ENCODE measurements around the gene PLEKHH2.
"Not testable (repeated sequence)": the region's sequence is repeated elsewhere in the genome, so short reads cannot be mapped to it uniquely, and the experiment has no call there.

PLEKHH2 gene

DNA sequence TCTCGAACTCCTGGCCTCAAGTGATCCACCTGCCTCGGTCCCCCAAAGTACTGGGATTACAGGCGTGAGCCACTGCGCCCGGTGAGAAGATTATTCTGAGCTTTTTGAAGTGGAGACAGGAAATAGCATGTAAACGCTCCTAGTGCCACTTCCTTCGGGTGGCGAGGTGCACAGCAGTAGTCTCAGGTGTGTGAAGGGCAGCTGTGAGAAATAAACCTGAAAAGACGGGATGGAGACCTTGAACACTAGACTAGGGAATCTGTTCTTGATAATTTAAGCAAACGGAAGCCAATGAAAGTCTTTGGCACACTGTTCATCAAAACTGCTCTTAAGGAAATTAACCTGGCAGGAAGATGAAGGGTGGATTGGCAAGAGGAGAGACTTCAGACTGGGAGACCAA lies 439 bp upstream of the PLEKHH2 start:
- DNase-seq (ENCODE audit: low read depth), result no peak

DNA sequence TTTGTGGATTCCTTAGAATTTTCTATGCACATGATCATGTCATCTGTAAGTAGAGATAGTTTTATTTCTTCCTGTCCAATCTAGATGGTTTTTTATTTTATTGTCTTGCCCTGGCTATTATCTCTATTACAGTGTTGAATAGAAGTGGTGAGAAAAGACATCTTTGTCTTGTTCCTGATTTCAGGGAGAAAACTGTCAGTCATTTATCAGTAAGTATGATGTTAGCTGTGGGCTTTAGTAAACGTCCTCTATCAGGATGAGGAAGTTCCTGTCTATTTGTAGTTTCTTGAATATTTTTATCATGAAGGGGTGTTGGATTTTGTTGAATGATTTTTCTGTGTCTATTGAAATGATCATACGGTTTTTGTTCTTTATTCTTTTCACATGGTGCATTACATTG lies 5.3 kb downstream of the PLEKHH2 start:
- DNase-seq (ENCODE audit: low read depth), result no peak

DNA sequence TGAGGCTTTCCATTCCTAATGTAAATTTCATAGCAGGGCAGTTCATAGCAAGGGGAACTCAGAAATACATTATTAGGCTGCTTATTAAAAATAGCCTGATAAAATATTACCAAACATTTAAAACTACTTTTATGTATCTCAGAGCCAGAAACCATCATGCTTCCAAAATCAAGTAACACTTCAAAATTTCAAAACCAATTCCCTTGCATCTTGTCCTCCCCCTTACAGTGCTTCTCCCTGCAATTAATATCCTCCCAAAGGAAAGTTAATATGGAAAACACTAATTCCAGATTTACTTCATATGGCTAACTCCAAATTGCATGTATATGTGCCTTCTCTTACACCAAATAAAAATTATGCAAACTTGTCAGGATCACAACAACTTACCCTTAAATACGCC lies 6.6 kb downstream of the PLEKHH2 start:
- DNase-seq (ENCODE audit: low read depth), result no peak

DNA sequence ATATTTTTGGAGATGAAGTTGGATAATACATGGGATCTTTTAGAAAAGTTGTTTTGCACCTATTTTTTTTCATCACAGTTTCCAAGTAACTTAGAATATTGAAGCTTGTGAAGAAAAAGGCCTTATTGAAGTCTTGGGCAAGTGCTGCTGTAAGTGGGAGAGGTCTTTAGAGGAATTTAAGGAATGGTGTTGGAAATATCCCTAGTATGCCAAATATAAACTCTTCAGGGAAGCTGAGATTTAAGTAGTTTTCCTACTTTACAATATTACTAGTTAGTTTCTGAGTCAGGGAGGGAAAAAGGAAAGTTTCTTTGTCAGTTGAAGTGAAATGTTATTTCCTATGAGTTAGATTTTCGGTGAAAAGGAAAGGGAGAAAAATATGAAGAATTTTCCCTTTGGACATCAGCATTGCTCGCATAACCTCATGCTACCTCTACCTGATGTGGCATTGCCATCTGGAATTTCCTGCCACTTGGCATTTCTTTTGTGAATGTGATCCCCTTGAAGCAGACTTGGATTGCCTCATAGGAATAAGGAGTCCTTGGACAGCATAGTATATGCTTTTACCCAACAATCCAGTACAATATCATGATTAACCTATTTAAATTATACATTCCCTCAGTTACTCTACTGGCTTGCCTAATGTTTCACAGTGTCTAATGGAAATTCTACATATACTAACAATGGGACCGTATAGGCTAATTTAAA lies 12.1 kb downstream of the PLEKHH2 start:
- peak; percentile 13 for DNase-seq (ENCODE audit: low read depth)

DNA sequence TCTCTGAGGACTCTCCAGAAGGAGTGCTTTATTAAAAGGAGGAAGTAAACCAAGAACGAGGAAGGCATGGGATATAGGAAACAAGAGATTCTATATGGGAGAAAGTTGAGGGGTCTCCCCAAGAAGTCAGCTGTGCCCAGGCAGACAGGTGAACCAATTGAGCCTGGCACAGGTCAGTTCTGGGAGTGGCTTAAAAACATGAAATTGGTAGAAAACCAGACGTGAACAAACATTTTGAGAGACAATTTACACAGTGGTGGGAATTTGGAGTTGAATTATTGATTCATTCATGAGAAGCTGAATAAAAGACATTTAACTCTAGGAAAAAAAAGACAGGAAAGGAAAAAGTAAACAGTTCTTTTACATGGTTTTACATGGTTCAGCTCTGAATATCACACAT lies 16.4 kb downstream of the PLEKHH2 start:
- DNase-seq (ENCODE audit: low read depth), result no peak

DNA sequence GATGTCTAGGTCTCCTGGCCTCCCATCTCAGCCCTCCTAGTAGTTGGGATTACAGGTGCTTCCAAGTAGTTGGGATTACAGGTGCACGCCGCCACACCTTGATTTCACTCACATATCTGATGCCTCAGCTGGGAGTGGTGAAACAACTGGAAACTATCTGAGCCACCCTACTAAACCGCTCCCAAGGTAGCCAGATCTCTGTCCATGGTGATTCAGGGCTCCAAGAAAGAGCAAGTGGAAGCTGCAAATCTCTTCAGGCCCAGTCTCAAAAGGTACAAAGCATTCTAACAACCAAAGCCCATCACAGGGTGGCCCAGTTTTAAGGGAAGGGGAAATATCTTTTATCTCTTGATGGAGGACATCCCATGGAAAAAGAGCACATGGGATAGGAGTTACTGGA lies 20.2 kb downstream of the PLEKHH2 start:
- DNase-seq (ENCODE audit: low read depth), result no peak

DNA sequence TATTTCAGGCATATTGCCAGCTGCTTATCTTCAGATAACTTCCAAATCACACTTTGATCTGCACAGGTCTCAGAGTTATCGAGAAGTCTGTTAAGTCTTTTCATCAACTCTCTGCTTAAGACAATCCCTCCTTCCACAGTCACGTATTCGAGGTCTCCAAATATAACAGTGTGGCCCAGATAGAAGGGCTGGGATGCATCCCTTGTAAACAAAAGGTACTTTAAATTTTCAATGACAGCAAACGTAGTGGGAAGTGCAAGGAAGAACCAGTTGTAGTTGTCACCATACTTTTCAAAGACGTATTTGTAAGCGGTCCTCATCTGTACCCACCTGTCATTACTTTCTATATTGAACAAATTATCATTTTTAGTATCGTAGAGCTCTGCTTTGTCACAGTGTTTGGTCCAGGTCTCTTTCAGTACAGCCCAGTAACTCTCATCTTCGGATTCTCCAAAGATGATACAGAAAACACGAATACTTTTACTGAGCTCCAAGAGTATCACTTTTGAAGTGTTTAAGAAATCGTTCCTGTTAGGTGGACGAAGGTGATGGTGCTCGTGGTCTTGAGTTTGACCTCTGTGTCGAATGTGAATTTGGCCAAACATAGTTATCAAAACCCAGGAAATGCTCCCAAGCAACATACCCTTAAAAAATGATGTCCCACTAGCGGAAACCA lies 38.7 kb downstream of the PLEKHH2 start:
- DNase-seq (ENCODE audit: low read depth), result no peak

DNA sequence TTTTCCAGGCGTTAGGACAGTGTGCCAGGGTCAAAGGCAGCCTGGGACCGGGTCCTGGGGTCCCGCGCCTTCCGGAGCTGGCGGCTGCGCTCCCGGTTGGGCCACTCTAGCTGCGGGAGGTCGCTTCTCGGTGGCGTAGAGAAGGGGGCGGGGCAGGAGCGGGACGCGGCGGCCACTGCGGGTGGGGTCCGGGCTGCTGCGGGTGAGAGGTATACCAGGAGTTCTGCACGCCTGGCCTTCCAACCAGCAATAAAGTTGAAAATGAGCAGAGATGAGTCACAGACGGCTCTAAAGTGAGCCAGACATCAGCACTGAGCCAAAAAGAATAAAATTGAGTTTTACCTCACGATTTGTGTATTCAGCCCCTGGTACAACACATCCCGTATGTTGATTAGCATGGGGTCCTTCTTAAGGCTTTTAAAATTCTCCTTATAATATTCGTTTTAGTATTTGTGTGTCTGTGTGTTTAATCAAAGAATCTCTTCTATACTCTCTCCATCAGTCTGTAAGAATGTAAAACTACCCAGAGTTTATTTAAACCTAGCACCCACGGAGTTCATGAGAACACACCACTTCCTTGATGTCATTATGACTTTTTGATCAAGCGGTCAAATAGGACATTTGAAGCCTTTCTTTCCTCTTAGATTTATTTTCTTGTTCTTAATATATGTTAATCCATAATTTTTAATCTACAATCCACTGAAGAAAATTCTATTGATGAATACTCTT lies 39.4 kb downstream of the PLEKHH2 start, which contains the start of gene C1GALT1C1L:
C1GALT1C1L (minus strand) TSS at position 108 of the 729 bp plus-strand sequence; CDS start at position 1, 107 bp downstream.
- peak; percentile 30 for DNase-seq (ENCODE audit: low read depth)

DNA sequence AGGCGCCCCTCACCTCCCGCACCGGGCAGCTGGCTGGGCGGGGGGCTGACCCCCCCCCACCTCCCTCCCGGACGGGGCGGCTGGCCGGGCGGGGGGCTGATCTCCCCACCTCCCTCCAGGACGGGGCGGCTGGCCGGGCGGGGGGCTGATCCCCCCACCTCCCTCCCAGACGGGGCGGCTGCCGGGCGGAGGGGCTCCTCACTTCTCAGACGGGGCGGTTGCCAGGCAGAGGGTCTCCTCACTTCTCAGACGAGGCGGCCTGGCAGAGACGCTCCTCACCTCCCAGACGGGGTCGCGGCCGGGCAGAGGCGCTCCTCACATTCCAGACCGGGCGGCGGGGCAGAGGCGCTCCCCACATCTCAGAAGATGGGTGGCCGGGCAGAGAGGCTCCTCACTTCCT lies 40.7 kb downstream of the PLEKHH2 start:
- DNase-seq (ENCODE audit: low read depth), result not testable (repeated sequence)

DNA sequence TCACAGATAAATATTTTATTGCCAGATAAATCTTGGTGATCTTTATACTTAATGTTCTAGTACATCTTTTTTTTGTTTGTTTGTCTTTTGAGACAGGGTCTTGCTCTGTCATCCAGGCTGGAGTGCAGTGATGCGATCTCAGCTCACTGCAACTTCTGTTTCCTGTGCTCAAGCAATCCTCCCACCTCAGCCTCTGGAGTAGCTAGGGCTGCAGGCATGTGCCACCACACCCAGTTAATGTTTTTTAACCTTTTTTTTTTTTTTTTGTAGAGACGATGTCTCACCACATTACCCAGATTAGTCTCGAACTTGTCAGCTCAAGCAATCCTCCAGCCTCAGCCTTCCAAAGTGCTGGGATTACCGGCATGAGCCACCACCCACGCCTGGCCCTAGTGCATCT lies 48.3 kb downstream of the PLEKHH2 start:
- no peak for DNase-seq (ENCODE audit: low read depth)

DNA sequence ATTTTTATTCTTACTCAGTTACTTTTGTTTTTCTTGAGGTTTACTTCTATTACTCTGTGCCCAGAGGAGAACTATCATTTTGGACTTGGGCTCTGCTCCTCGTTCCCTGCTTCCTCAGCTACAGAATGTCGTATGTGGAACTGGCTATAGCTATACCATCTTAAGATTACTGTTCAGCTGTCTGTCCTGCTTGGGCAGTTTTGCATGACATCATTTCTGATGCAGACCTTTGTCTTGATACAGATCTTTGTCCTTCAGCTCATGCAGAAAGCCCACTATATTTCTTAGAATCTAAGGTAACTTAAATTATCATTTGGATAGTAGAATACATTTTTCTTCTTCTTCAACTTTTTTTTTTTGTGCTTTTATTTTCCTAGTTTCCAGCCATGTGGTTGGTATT lies 52.9 kb downstream of the PLEKHH2 start:
- no peak for DNase-seq (ENCODE audit: low read depth)

DNA sequence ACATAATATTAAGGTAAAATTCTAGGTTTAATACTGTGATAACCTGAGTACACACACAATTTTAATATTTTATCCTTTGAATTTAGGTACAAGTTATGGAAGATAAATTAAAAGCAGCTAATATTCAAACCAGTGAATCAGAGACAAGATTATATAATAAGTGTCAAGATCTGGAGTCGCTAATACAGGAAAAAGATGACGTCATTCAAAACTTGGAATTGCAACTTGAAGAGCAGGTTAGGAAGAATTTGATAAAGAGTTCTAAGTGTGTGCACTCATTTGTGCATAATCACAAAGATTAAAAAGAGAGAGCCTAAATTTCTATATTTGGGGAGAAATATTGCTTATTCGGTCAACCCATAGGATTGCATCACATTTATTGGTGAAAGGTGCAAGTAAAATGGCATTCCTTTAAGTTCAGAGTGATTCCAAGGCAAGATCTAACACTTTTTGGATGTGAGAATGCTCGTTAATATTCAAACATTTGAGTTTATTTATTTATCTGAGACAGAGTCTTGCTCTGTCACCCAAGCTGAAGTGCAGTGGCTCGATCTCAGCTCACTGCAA lies 55.5 kb downstream of the PLEKHH2 start:
- DNase-seq (ENCODE audit: low read depth), result no peak

DNA sequence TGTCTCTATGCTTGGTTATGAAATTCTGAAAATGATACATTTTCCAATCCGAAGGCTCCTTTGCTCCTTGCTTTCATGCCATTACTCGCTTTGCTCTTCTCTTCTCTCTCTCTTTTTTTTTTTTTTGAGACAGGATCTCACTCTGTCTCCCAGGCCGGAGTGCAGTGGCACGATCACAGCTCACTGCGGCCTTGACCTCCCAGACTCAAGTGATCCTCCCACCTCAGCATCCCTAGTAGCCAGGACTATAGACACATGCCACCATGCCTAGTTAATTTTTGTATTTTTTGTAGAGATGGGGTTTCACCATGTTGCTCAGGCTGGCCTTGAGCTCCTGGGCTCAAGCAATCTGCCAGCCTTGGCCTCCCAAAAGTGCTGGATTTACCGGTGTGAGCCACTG lies 61.1 kb downstream of the PLEKHH2 start:
- DNase-seq (ENCODE audit: low read depth), result not testable (repeated sequence)

DNA sequence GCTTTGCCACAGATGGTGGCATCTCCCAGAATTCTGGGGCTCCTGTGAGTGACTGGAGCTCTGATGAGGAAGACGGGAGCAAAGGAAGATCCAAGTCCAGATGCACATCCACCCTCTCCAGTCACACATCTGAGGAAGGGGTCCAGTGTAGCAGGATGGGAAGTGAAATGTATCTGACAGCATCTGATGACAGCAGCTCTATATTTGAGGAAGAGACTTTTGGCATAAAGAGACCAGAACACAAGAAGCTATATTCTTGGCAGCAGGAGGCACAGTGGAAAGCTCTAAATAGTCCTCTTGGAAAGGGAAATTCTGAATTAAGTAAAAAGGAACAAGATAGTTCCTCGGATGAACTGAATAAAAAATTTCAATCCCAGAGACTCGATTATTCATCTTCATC lies 62.7 kb downstream of the PLEKHH2 start:
- no peak for DNase-seq (ENCODE audit: low read depth)

DNA sequence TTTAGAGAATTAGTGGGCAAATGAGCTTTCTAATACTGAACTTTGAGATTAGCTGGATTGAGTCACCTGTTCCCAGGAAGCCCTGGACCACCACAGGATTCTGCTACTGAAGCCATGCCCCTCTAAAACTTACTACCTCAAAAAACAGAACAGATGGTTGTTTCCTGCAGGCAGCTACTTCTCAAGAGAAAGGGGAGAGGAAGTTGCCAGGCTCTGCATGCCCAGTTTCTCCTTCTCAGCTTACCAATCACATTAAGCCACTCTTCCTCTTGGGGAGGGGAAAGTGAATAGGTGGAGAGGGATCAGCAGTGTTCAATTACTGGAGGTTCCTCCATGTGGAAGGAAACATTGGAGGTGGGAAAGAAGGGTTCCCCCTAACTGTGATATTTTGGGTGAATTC lies 64.1 kb downstream of the PLEKHH2 start:
- DNase-seq (ENCODE audit: low read depth), result no peak

DNA sequence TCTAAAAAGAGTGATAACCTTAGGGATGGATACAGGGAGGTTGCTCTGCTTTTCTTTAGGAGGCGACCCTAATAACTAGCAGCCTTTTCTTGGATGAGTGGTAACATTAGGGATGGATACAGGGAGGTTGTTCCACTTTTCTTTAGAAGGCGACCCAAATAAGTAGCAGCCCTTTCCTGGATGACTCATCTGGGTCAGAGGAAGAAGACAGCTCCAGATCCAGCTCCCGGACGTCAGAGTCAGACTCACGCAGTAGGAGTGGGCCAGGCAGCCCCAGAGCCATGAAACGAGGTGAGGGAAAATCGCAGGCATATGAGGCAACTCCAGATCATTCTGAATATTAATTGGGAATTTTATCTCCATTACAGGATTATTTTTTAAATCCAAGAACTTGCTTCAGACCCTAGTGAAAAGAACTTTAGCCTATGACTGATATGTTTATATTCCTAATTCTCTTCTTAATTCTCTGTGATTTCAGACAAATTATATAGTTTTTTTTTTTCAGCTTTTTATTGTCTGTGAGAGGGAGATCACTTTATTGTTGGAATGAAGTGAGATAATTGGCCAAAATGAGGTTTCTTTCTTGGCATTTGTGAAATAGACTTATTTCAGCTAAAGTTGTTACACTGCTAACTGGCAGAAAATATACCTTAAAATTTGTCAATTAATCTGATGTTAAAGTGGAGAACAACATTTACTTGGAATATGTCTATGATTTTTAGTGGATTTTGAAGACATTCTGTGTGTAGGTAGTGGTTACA lies 70.4 kb downstream of the PLEKHH2 start:
- peak; percentile 61 for DNase-seq (ENCODE audit: low read depth)

DNA sequence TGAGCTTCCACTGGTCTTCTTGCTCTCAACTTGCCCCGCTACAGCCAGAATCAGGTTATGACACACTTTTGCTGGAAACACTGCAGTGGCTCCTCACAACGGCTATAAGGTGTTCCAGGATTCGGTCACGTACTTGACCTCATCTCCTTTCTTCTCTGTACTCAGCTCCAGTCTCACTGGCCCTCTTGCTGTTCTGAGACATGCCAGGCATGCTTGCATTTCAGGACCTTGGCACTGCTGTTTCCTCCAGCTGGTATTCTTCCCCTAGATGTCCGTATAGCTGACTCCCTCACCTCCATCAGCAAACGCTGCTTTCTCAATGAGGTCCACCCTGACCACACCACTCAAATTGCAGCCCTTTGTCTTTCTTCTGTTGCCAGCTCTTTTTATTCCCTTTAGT lies 71.1 kb downstream of the PLEKHH2 start:
- no peak for DNase-seq (ENCODE audit: low read depth)

DNA sequence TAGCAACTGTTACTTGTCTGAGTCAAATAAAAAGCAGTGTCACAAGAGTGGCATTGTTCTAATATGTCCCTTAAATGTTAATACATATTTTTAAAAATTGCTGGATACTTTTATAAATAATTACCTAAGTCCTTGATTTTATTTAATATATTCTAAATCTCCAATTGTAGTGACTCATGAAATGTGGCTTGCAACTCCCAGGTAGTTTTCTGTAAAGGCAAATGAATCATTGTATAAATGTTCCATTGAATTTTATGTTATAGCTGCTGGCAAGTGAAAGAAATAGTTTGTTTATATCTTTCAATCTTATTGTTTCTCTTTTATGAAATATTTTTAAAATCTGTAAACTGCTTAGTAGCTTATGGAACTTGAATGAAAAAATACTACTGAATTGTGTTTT lies 71.8 kb downstream of the PLEKHH2 start:
- no peak for DNase-seq (ENCODE audit: low read depth)

DNA sequence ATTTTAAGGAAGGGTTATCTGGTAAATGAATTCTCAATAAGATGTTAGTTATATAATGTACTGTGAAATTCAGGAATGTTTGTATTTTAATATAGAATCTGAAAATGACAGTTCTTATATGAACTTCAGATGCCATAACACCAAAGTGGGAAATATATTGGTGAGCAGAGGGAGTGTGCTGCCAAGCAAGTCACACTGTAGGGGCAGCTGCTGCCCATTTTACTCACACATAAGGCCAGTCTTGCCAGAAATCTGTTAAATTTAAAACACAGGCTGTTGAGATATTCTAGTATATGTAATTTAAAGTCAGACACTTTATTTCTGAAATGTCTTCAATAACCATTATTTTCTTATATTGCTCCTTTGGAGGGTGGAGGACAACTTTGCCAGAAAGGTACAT lies 73.8 kb downstream of the PLEKHH2 start:
- DNase-seq (ENCODE audit: low read depth), result no peak

DNA sequence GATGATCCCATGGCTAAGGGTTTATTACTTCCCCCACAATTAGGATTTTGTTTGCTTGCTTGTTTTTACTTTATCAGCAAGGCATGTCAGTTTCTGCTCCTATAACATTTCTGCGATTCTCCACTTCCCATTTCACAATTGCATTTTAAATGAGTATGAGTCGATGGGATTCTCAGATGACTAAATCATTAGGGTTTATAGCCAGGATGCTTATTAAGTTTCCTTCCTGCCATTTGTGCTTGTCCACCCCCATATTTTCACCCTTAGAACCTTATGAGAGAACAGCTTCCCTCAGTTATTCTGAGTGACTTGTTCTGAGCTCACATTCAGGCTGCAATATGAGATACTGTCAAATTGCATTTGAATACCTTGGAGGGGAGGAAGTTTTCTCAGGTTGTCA lies 77.1 kb downstream of the PLEKHH2 start:
- DNase-seq (ENCODE audit: low read depth), result peak; percentile 83

DNA sequence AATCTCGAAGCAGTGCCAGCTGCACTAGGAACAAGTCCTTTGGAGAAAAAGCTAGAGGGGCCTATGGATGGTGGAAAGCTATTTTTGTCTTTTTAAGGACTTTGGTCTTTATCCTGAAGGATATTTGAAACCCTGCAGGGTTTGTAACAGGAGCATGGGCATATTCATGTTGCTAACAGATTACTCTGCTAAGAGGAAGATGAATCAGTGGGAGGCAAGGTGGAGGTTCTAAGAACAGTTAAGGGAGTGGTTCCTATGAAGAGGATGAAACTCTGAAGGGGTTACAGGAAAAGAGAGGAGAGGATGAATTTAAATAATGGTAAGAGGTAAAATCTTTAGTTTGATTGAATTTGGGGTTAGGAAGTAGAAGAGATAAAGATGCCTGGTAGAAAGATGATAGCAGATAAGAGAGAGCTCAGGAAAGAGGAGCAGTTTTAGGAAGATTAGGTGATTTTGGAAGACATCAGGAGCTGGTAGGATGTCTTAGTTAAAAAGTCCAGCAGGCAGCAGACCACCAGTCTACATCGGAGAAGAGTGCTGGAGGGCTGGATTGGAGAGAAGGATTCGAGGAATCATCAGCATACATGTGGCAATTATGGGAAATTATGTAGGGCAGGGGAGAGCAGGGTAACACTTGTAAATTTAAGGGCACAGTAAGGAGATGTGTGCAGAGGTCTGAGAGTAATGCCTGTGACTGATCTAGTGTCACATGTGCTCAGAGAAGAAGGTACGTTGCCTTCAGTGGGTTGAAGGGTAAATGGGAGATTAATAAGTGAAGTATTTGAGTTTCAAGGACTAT lies 78.4 kb downstream of the PLEKHH2 start:
- DNase-seq (ENCODE audit: low read depth), result no peak
